Rectal smooth muscle tissue (tissue), 1 donor: ENCODE results near the gene TOR4A.
"Not testable (repeated sequence)": the region's sequence is repeated elsewhere in the genome, so short reads cannot be mapped to it uniquely, and the experiment has no call there.

Experiments
- H3K27ac ChIP-seq: one replicate; pipeline ENCODE4 v1.7.0; 2013; ENCODE audit warnings: low read depth, low read length, inconsistent platforms
- H3K27me3 ChIP-seq: one replicate; pipeline ENCODE4 v1.7.0; 2013; ENCODE audit warnings: low read length; ENCODE audit not compliant: control insufficient read depth, insufficient read depth
- H3K36me3 ChIP-seq: one replicate; pipeline ENCODE4 v1.7.0; 2013; ENCODE audit warnings: low read length; ENCODE audit not compliant: control insufficient read depth, insufficient read depth
- H3K4me1 ChIP-seq: one replicate; pipeline ENCODE4 v1.7.0; 2013; ENCODE audit warnings: low read length; ENCODE audit not compliant: control insufficient read depth, insufficient read depth
- H3K4me3 ChIP-seq: one replicate; pipeline ENCODE4 v1.7.0; 2013; ENCODE audit warnings: low read length
- H3K9ac ChIP-seq: one replicate; pipeline ENCODE4 v1.7.0; 2013; ENCODE audit warnings: low read length

The TOR4A gene

GRCh38 chr9:137321726-137322361 is 44.3 kb downstream of the TOR4A start:
- H3K27ac ChIP-seq, result no peak overlapping the region

DNA sequence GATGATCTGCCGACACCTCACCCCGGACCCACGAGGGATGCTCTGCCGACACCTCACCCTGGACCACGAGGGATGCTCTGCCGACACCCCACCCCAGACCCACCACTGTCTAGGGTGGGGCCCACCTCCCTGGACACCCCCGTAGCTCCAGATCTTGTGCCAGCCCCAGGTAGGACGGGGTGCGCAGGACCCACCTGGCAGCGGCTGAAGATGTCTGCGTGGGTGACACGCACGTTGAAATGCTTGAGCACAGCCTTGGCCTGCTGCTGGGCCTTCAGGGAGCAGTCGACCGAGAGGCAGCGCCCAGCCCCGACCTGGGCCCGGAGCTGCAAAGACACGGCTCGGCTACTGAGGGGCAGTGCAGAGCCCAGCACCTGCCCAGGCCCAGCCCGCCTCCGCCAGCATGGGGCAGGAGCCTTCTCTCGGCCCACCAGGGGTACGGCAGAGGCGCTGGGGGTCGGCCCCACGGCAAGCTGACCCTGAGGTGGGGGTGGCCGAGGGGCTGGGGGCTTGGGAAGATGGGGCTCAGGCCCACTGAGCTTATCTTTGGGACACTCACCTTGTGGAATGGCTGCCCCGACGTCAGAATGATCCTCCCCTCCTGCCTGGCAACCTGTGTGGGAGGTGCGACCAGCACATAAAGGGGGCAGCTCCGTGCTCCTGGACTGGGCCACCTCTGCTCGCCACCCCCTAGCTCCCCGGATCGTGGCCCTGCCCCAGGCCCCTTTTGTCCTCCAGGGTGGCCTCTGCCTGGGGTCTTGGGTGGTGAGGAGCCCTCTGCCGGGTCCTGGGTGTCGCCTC is 46.2 kb downstream of the TOR4A start:
- Histone ChIP-seq H3K9ac (no peak overlapping the region), H3K4me3 (no peak overlapping the region), H3K4me1 (no peaks in the 10 kb centered on the region), H3K27me3 (no peaks in the 10 kb centered on the region), H3K27ac (no peak overlapping the region), H3K36me3 (no peaks in the 10 kb centered on the region)

More at GRCh38 chr9:137321726-137322361, 44.3 kb downstream of the TOR4A start:
- Histone ChIP-seq H3K27me3 (peaks cover 6% of the 10 kb centered on the region), H3K9ac (no peak overlapping the region), H3K4me1 (no peaks in the 10 kb centered on the region), H3K4me3 (no peak overlapping the region), H3K36me3 (no peaks in the 10 kb centered on the region)

GRCh38 chr9:137325124-137325523 is 47.6 kb downstream of the TOR4A start:
- Histone ChIP-seq H3K4me3 (no peak overlapping the region), H3K36me3 (no peaks in the 10 kb centered on the region), H3K27me3 (no peaks in the 10 kb centered on the region), H3K4me1 (no peaks in the 10 kb centered on the region), H3K27ac (no peak overlapping the region), H3K9ac (no peak overlapping the region)

DNA sequence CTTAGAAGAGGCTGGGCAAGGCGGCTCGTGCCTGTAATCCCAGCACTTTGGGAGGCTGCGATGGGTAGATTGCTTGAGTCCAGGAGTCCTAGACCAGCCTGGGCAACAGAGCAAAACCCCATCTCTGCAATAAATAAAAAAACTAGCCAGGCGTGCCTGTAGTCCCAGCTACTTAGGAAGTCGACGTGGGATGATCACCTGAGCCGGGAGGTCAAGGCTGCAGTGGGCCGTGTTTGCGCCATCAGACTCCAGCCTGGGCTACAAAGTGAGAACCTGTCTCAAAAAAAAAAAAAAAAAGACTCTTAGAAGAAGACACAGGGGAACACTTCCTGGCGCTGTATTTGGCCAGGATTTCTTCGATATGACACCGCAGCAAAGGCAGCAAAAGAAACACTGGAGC is 48.3 kb downstream of the TOR4A start:
- Histone ChIP-seq H3K4me3 (no peak overlapping the region), H3K27me3 (no peaks in the 10 kb centered on the region), H3K27ac (no peak overlapping the region), H3K4me1 (no peaks in the 10 kb centered on the region), H3K36me3 (no peaks in the 10 kb centered on the region), H3K9ac (no peak overlapping the region)

- no peaks in the 10 kb centered on the region for H3K4me1 ChIP-seq
- no peaks in the 10 kb centered on the region for H3K27me3 ChIP-seq
- H3K36me3 ChIP-seq, result no peaks in the 10 kb centered on the region
- no peak overlapping the region for H3K9ac ChIP-seq
- no peak overlapping the region for H3K4me3 ChIP-seq
- H3K27ac ChIP-seq, result no peak overlapping the region
Measured at GRCh38 chr9:137326445-137327065, 49.0 kb downstream of the TOR4A start.

- H3K27me3 ChIP-seq, H3K27ac ChIP-seq, H3K4me3 ChIP-seq, H3K4me1 ChIP-seq, H3K9ac ChIP-seq, H3K36me3 ChIP-seq: not testable (repeated sequence)
Measured at GRCh38 chr9:137327641-137328550, 50.4 kb downstream of the TOR4A start.

DNA sequence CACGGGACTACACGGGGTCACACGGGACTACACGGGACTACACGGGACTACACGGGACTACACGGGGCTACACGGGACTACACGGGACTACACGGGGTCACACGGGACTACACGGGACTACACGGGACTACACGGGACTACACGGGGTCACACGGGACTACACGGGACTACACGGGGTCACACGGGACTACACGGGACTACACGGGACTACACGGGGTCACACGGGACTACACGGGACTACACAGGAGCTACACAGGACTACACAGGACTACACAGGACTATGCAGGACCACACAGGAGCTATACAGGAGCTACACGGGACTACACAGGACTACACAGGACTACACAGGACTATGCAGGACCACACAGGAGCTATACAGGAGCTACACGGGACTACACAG is 52.1 kb downstream of the TOR4A start:
- not testable (repeated sequence) for H3K4me1 ChIP-seq, H3K27ac ChIP-seq, H3K4me3 ChIP-seq, H3K27me3 ChIP-seq, H3K36me3 ChIP-seq, H3K9ac ChIP-seq

DNA sequence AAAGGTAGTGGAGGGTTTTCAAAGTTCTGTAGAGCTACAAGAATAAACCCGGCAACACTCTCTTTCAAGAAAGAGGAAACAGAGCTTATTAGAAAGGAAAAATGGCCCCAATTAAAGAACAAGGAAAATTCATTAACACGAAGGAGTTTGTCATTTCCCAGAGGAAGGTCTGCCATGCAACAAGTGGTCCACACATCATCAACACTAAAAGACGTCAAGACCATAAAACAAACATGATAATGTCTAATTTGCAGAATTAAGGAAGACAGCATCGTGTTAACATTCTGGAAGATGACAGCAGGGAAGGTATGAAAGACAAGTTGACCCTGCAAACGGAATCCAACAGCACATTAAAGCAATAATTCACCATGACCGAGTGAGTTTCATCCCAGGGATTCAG is 53.2 kb downstream of the TOR4A start:
- Histone ChIP-seq H3K36me3 (no peaks in the 10 kb centered on the region), H3K27me3 (no peaks in the 10 kb centered on the region), H3K4me1 (no peaks in the 10 kb centered on the region)

DNA sequence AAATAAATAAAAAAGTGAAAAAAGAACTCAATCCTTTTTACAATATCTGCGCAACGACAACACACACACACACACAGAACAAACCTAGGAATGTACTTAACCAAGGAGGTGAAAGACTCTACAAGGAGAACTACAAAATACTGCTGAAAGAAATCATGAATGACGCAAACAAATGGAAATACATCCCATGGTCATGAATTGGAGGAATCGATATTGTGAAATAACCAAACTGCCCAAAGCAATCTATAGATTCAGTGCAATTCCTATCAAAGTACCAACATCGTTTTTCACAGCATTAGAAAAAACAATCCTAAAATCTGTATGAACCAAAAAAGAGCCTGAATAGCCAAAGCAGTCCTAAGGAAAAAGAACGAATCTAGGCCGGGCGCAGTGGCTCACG is 54.4 kb downstream of the TOR4A start:
- H3K36me3 ChIP-seq, result no peaks in the 10 kb centered on the region
- no peak overlapping the region for H3K9ac ChIP-seq

More for the DNA sequence above, 53.2 kb downstream of the TOR4A start:
- H3K9ac ChIP-seq, result no peak overlapping the region
- no peak overlapping the region for H3K27ac ChIP-seq
- no peak overlapping the region for H3K4me3 ChIP-seq

More for the DNA sequence above, 54.4 kb downstream of the TOR4A start:
- Histone ChIP-seq H3K4me3 (no peak overlapping the region), H3K27ac (no peak overlapping the region), H3K4me1 (no peaks in the 10 kb centered on the region), H3K27me3 (no peaks in the 10 kb centered on the region)
